IMR-90 (cell line): ENCODE data around the gene CERT1. TPM values are rescaled to one million over a fixed set of nuclear protein-coding genes. Genes with fewer than 3 reads are reported as not detected.

Experiments used
- ATAC-seq: fragments of 200-7000 bp; cut with Tn5 transposase; 2 replicates; pipeline ENCODE4 v1.9.1; 2020; ENCODE audit warnings: low read depth, mild to moderate bottlenecking, moderate library complexity
- BruUV-seq: library from RNA; stranded (reverse); fragments of 400-500 nt; replicated peaks from 2 replicates; lab custom pipeline; 2021; lab: Mats Ljungman, UMichigan
- CTCF ChIA-PET: fragments of 300-600 bp; formaldehyde crosslinking; extraction: SDS; loops from one replicate; lab custom pipeline; 2021; ENCODE audit warnings: antibody characterized with exemption; lab: Yijun Ruan, JAX
- POLR2A ChIA-PET: fragments of 300-600 bp; sonication (Branson Sonifier 250); formaldehyde crosslinking; loops from one replicate; lab custom pipeline; 2022; ENCODE audit warnings: antibody characterized with exemption; ENCODE audit not compliant: unreplicated experiment; lab: Charles Lee
- DNase-seq: peaks from one replicate; pipeline ENCODE4 v3.0.0; 2013
- H2AFZ ChIP-seq: replicated peaks from 2 replicates; pipeline ENCODE3; 2013; ENCODE audit warnings: low read length, mild to moderate bottlenecking; ENCODE audit not compliant: poor library complexity
- H2AK5ac ChIP-seq: 2 replicates; pipeline ENCODE4 v1.6.1; 2013; ENCODE audit warnings: low read depth, low read length, inconsistent platforms
- H2AK9ac ChIP-seq: replicated peaks from 2 replicates; pipeline ENCODE3; 2013; ENCODE audit warnings: mild to moderate bottlenecking, low read depth, low read length, moderate library complexity; ENCODE audit not compliant: poor library complexity
- H2BK120ac ChIP-seq: 2 replicates; pipeline ENCODE4 v1.6.1; 2013; ENCODE audit warnings: low read depth, low read length, inconsistent platforms
- H2BK15ac ChIP-seq: 3 replicates; pipeline ENCODE4 v1.6.1; 2013; ENCODE audit warnings: low read depth, low read length, inconsistent platforms
- H2BK20ac ChIP-seq: 2 replicates; pipeline ENCODE4 v1.6.1; 2013; ENCODE audit warnings: low read depth, mild to moderate bottlenecking, inconsistent platforms, low read length, moderate library complexity
- H2BK5ac ChIP-seq: 2 replicates; pipeline ENCODE4 v1.6.1; 2013; ENCODE audit warnings: mild to moderate bottlenecking, low read depth, low read length, inconsistent platforms; ENCODE audit not compliant: poor library complexity, severe bottlenecking
- H3K14ac ChIP-seq: replicated peaks from 2 replicates; pipeline ENCODE4 v1.6.1; 2013; ENCODE audit warnings: low read depth, low read length, inconsistent platforms
- H3K18ac ChIP-seq: 2 replicates; pipeline ENCODE4 v1.6.1; 2013; ENCODE audit warnings: low read depth, low read length, control low read depth
- H3K23ac ChIP-seq: 2 replicates; pipeline ENCODE4 v1.6.1; 2013; ENCODE audit warnings: low read depth, low read length, inconsistent platforms
- H3K27ac ChIP-seq: 2 replicates; pipeline ENCODE4 v1.5.1; 2013; ENCODE audit warnings: mild to moderate bottlenecking, control low read depth, low read length; ENCODE audit not compliant: insufficient read depth
- H3K27me3 ChIP-seq: 2 replicates; pipeline ENCODE4 v1.6.1; 2013; ENCODE audit warnings: low read length; ENCODE audit not compliant: control insufficient read depth, insufficient read depth
- H3K36me3 ChIP-seq: 2 replicates; pipeline ENCODE4 v1.6.1; 2013; ENCODE audit warnings: low read length, mixed read lengths; ENCODE audit not compliant: control insufficient read depth, insufficient read depth
- H3K4ac ChIP-seq: 2 replicates; pipeline ENCODE4 v1.6.1; 2013; ENCODE audit warnings: low read depth, low read length, inconsistent platforms
- H3K4me1 ChIP-seq: 2 replicates; pipeline ENCODE4 v1.6.1; 2013; ENCODE audit warnings: low read length, mixed read lengths; ENCODE audit not compliant: control insufficient read depth, insufficient read depth
- H3K4me2 ChIP-seq: 2 replicates; pipeline ENCODE4 v1.6.1; 2013; ENCODE audit warnings: low read depth, mild to moderate bottlenecking, control low read depth, low read length, moderate library complexity
- H3K4me3 ChIP-seq: 2 replicates; pipeline ENCODE4 v1.5.1; 2013; ENCODE audit warnings: low read depth, mild to moderate bottlenecking, control low read depth, low read length, moderate library complexity; ENCODE audit not compliant: insufficient read depth
- H3K56ac ChIP-seq: 2 replicates; pipeline ENCODE4 v1.6.1; 2013; ENCODE audit warnings: low read length, inconsistent platforms; ENCODE audit not compliant: insufficient read depth; ENCODE audit errors: extremely low read depth
- H3K79me1 ChIP-seq, 2 experiments: 2 replicates each; pipeline ENCODE4 v1.6.1; 2013; ENCODE audit warnings: low read length in 2 of 2, inconsistent platforms in 1 of 2, low read depth in 1 of 2
- H3K9ac ChIP-seq: 2 replicates; pipeline ENCODE4 v1.6.1; 2013; ENCODE audit warnings: low read depth, low read length, control low read depth
- H3K9me1 ChIP-seq: 2 replicates; pipeline ENCODE4 v1.6.1; 2013; ENCODE audit warnings: low read length, inconsistent platforms; ENCODE audit not compliant: insufficient read depth
- H3K9me3 ChIP-seq: 2 replicates; pipeline ENCODE4 v1.6.1; 2013; ENCODE audit warnings: low read length; ENCODE audit not compliant: control insufficient read depth, insufficient read depth
- H4K20me1 ChIP-seq: 2 replicates; pipeline ENCODE4 v1.6.1; 2013; ENCODE audit warnings: low read length, inconsistent platforms; ENCODE audit not compliant: insufficient read depth
- H4K5ac ChIP-seq: 2 replicates; pipeline ENCODE4 v1.6.1; 2013; ENCODE audit warnings: mild to moderate bottlenecking, low read depth, low read length, control low read depth
- H4K8ac ChIP-seq, 2 experiments: 2 replicates each; pipeline ENCODE4 v1.6.1; 2013; ENCODE audit warnings: low read depth in 2 of 2, low read length in 2 of 2, control low read depth in 1 of 2, inconsistent platforms in 1 of 2
- H4K91ac ChIP-seq: 2 replicates; pipeline ENCODE4 v1.6.1; 2013; ENCODE audit warnings: low read depth, low read length, inconsistent platforms; ENCODE audit not compliant: insufficient read depth
- BHLHE40 ChIP-seq: fragments of 150-350 bp; IDR thresholded peaks from 2 replicates; pipeline ENCODE4 v1.6.1; 2016; ENCODE audit warnings: mild to moderate bottlenecking, low read depth, low read length
- CEBPB ChIP-seq: IDR thresholded peaks from 2 replicates; pipeline ENCODE4 v1.6.1; 2012; ENCODE audit warnings: low read depth, low read length, improper control_type of control experiment
- CHD1 ChIP-seq: IDR thresholded peaks from 2 replicates; pipeline ENCODE4 v1.6.1; 2012; ENCODE audit warnings: low read depth, low read length, improper control_type of control experiment
- FOS ChIP-seq: fragments of 150-350 bp; IDR thresholded peaks from 2 replicates; pipeline ENCODE4 v1.6.1; 2016; ENCODE audit warnings: low read depth, low read length
- MAFK ChIP-seq: IDR thresholded peaks from 2 replicates; pipeline ENCODE4 v1.6.1; 2012; ENCODE audit warnings: low read depth, low read length, improper control_type of control experiment
- MAZ ChIP-seq: IDR thresholded peaks from 2 replicates; pipeline ENCODE4 v1.6.1; 2012; ENCODE audit warnings: low read depth, mild to moderate bottlenecking, low read length, improper control_type of control experiment, moderate library complexity, borderline replicate concordance
- MXI1 ChIP-seq: IDR thresholded peaks from 2 replicates; pipeline ENCODE4 v1.6.1; 2012; ENCODE audit warnings: low read depth, mild to moderate bottlenecking, low read length, moderate library complexity, borderline replicate concordance
- NFE2L2 ChIP-seq: fragments of 150-350 bp; IDR thresholded peaks from 2 replicates; pipeline ENCODE4 v1.6.1; 2016; ENCODE audit warnings: low read depth, mild to moderate bottlenecking, low read length
- POLR2A ChIP-seq: IDR thresholded peaks from 2 replicates; pipeline ENCODE4 v1.6.1; 2012; ENCODE audit warnings: mild to moderate bottlenecking, low read depth, low read length
- RAD21 ChIP-seq: IDR thresholded peaks from 2 replicates; pipeline ENCODE4 v1.6.1; 2012; ENCODE audit warnings: low read length, improper control_type of control experiment
- RCOR1 ChIP-seq: IDR thresholded peaks from 2 replicates; pipeline ENCODE4 v1.6.1; 2012; ENCODE audit warnings: mild to moderate bottlenecking, low read length, improper control_type of control experiment; ENCODE audit not compliant: insufficient replicate concordance
- RFX5 ChIP-seq: IDR thresholded peaks from 2 replicates; pipeline ENCODE4 v1.8.0; 2012; ENCODE audit warnings: low read depth, mild to moderate bottlenecking, low read length, moderate library complexity
- SMC3 ChIP-seq: fragments of 150-350 bp; IDR thresholded peaks from 2 replicates; pipeline ENCODE4 v1.6.1; 2016; ENCODE audit warnings: low read depth, mild to moderate bottlenecking, antibody characterized with exemption, low read length, moderate library complexity
- dilution Hi-C: fragments of 300-500 bp; cut with HindIII; formaldehyde crosslinking; loops from one replicate; pipeline ENCODE4 v1.14.3; 2018; ENCODE audit warnings: low sequenced_read_pairs; ENCODE audit not compliant: unreplicated experiment
- in situ Hi-C: fragments of 300-500 bp; cut with MboI; formaldehyde crosslinking; loops from 3 replicates; pipeline ENCODE4 v1.14.3; 2019; ENCODE audit warnings: low sequenced_read_pairs, inconsistent platforms, mixed read lengths
- intact Hi-C: fragments of 100-400 bp; cut with micrococcal nuclease; formaldehyde crosslinking; loops from 2 replicates; pipeline ENCODE4 v1.10.0; 2022
- polyA plus RNA-seq, 3 experiments: library from polyadenylated mRNA; depleted of rRNA; stranded (reverse); fragments of >200 nt; gene quantifications; 2 replicates each; pipeline ENCODE4 v1.2.3, GENCODE V29; 2012; ENCODE audit warnings: low replicate concordance in 1 of 3
- total RNA-seq: library from RNA; depleted of rRNA; stranded (reverse); fragments of >200 nt; gene quantifications from 2 replicates; pipeline ENCODE4 v1.2.3, GENCODE V29; 2012
- TF ChIP-seq, protein P1 (sequence below): fragments of 150-350 bp; IDR thresholded peaks from 2 replicates; pipeline ENCODE4 v1.6.1; 2017; ENCODE audit warnings: mild to moderate bottlenecking, antibody characterized with exemption, low read length, low read depth
- TF ChIP-seq, protein P2 (sequence below): fragments of 150-350 bp; IDR thresholded peaks from 2 replicates; pipeline ENCODE4 v1.6.1; 2016; ENCODE audit warnings: low read depth, mild to moderate bottlenecking, low read length, moderate library complexity, borderline replicate concordance
- TF ChIP-seq, protein P3 (sequence below): conservative IDR thresholded peaks from 2 replicates; pipeline ENCODE4 v1.5.1; 2012; ENCODE audit warnings: mild to moderate bottlenecking, low read depth, low read length, improper control_type of control experiment

Gene CERT1
- total and polyA plus RNA-seq, 2 of the 4 experiments (the other 2 are of a cell fraction) = 7.2 TPM

DNA sequence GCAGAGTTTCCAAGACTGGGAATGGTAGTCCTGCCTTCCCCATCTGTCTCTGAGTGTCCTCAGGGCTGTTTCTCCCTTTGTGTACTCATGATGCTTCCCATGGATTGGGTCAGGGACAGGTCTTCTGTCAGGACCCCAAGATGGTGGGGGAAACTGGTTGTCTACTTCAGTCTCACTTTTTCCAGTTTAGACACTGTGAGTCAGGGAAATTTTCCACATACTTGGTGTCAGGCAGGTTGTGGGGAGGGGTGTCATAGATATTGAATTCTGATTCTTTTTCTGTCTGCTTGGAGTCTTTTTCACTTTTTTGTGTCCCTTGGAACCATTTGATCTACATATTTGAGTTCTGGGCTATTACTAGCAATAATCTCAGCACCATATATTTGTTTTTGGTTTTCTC is 10.6 kb upstream of the CERT1 start:
- H4K5ac ChIP-seq = no peak overlapping the region
- no peak overlapping the region for H2BK15ac ChIP-seq
- intact Hi-C loops = no loop called here
- ATAC-seq (no peak), DNase-seq (peak; percentile 4)
- ChIA-PET CTCF (no interaction called here), POLR2A (no interaction called here)
- no peak overlapping the region for H3K4ac ChIP-seq
- dilution Hi-C loops = no loop called here
- H4K20me1 ChIP-seq = peaks cover 4% of the 10 kb centered on the region
- H4K91ac ChIP-seq = no peak overlapping the region
- H3K4me1 ChIP-seq = no peaks in the 10 kb centered on the region
- no peak overlapping the region for H3K27ac ChIP-seq
- in situ Hi-C loops = no loop called here
- H3K4me3 ChIP-seq = no peak overlapping the region
- H2BK5ac ChIP-seq = no peak overlapping the region
- no peak overlapping the region for H2AK5ac ChIP-seq
- no peak overlapping the region for H2AK9ac ChIP-seq
- H2AFZ ChIP-seq = no peak overlapping the region
- no peaks in the 10 kb centered on the region; the same call in 1 of the 2 replicates for H3K9me1 ChIP-seq
- BruUV-seq = no TSS peak
- H2BK120ac ChIP-seq = no peak overlapping the region
- no peak overlapping the region for H3K4me2 ChIP-seq
- no peak overlapping the region for H3K14ac ChIP-seq
- H2BK20ac ChIP-seq = no peak overlapping the region
- H4K8ac ChIP-seq = no peak overlapping the region
- no peak for TF ChIP-seq RCOR1
- no peak for TF ChIP-seq NFE2L2
- TF ChIP-seq BHLHE40 = no peak
- TF ChIP-seq, protein P1, sequence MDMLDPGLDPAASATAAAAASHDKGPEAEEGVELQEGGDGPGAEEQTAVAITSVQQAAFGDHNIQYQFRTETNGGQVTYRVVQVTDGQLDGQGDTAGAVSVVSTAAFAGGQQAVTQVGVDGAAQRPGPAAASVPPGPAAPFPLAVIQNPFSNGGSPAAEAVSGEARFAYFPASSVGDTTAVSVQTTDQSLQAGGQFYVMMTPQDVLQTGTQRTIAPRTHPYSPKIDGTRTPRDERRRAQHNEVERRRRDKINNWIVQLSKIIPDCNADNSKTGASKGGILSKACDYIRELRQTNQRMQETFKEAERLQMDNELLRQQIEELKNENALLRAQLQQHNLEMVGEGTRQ = no peak
- no peak for TF ChIP-seq CHD1
- TF ChIP-seq, protein P2, sequence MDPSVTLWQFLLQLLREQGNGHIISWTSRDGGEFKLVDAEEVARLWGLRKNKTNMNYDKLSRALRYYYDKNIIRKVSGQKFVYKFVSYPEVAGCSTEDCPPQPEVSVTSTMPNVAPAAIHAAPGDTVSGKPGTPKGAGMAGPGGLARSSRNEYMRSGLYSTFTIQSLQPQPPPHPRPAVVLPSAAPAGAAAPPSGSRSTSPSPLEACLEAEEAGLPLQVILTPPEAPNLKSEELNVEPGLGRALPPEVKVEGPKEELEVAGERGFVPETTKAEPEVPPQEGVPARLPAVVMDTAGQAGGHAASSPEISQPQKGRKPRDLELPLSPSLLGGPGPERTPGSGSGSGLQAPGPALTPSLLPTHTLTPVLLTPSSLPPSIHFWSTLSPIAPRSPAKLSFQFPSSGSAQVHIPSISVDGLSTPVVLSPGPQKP = no peak
- no peak for TF ChIP-seq SMC3
- TF ChIP-seq CEBPB = no peak
- TF ChIP-seq RAD21 = no peak
- no peak for TF ChIP-seq MAFK
- TF ChIP-seq MXI1 = no peak
- no peak for TF ChIP-seq POLR2A
- TF ChIP-seq, protein P3, sequence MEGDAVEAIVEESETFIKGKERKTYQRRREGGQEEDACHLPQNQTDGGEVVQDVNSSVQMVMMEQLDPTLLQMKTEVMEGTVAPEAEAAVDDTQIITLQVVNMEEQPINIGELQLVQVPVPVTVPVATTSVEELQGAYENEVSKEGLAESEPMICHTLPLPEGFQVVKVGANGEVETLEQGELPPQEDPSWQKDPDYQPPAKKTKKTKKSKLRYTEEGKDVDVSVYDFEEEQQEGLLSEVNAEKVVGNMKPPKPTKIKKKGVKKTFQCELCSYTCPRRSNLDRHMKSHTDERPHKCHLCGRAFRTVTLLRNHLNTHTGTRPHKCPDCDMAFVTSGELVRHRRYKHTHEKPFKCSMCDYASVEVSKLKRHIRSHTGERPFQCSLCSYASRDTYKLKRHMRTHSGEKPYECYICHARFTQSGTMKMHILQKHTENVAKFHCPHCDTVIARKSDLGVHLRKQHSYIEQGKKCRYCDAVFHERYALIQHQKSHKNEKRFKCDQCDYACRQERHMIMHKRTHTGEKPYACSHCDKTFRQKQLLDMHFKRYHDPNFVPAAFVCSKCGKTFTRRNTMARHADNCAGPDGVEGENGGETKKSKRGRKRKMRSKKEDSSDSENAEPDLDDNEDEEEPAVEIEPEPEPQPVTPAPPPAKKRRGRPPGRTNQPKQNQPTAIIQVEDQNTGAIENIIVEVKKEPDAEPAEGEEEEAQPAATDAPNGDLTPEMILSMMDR = no peak
- no peak for TF ChIP-seq FOS
- TF ChIP-seq MAZ = no peak
- TF ChIP-seq RFX5 = no peak
- H3K79me1 ChIP-seq = peaks cover 21 to 34% of the 10 kb centered on the region in 2 experiments
- no peak overlapping the region for H3K56ac ChIP-seq
- H3K18ac ChIP-seq = no peak overlapping the region
- H3K9ac ChIP-seq = no peak overlapping the region
- H3K9me3 ChIP-seq = peaks cover 5% of the 10 kb centered on the region; the same call in 1 of the 2 replicates
- H3K23ac ChIP-seq = no peak overlapping the region
- H3K27me3 ChIP-seq = no peaks in the 10 kb centered on the region
- peaks cover 2% of the 10 kb centered on the region for H3K36me3 ChIP-seq
